HepG2 (cell line): ENCODE data around the gene CARHSP1. TPM values are rescaled to one million over a fixed set of nuclear protein-coding genes. Genes with fewer than 3 reads are reported as not detected.

ENCODE experiments used
- ARID3A ChIP-seq: IDR thresholded peaks from 2 replicates; pipeline ENCODE4 v1.6.1; 2012; ENCODE audit warnings: low read depth, low read length, improper control_type of control experiment
- BORCS8-MEF2B ChIP-seq: sonication (generic); formaldehyde crosslinking; IDR thresholded peaks from 2 replicates; pipeline ENCODE4 v1.8.0; 2022; ENCODE audit warnings: mild to moderate bottlenecking, missing genetic modification reagents
- DMAP1 ChIP-seq: IDR thresholded peaks from 2 replicates; pipeline ENCODE4 v1.6.1; 2016
- GTF2F1 ChIP-seq: fragments of 150-350 bp; IDR thresholded peaks from 2 replicates; pipeline ENCODE4 v1.6.1; 2014; ENCODE audit warnings: low read length
- HNF1B ChIP-seq: sonication (generic); formaldehyde crosslinking; IDR thresholded peaks from 2 replicates; pipeline ENCODE4 v1.5.1; 2020; ENCODE audit warnings: mild to moderate bottlenecking, moderate library complexity, missing genetic modification reagents
- HNF4A ChIP-seq: sonication (generic); formaldehyde crosslinking; IDR thresholded peaks from 2 replicates; pipeline ENCODE4 v1.4.0; 2020; ENCODE audit warnings: missing genetic modification reagents
- HNRNPH1 ChIP-seq: fragments of 200-400 bp; formaldehyde crosslinking; optimal IDR thresholded peaks from 2 replicates; pipeline ENCODE3; 2017; ENCODE audit warnings: mild to moderate bottlenecking, low read depth, low read length
- MAZ ChIP-seq, 2 experiments: sonication (generic) in 1 of 2; formaldehyde crosslinking in 1 of 2; IDR thresholded peaks; 2 replicates each; pipeline versions ENCODE4 v1.5.0 to v1.6.1; 2012 to 2020; ENCODE audit warnings: low read depth in 2 of 2, mild to moderate bottlenecking in 2 of 2, borderline replicate concordance in 1 of 2, improper control_type of control experiment in 1 of 2, low read length in 1 of 2, missing genetic modification reagents in 1 of 2, moderate library complexity in 1 of 2
- NCOR1 ChIP-seq: fragments of 200-600 bp; sonication (generic); IDR thresholded peaks from 2 replicates; pipeline ENCODE4 v1.7.0; 2017; ENCODE audit warnings: antibody characterized with exemption, low read length, borderline replicate concordance
- ZBTB38 ChIP-seq: sonication (generic); formaldehyde crosslinking; IDR thresholded peaks from 2 replicates; pipeline ENCODE4 v1.5.1; 2020; ENCODE audit warnings: mild to moderate bottlenecking, missing genetic modification reagents
- ZFP36L1 ChIP-seq: sonication (generic); formaldehyde crosslinking; IDR thresholded peaks from 2 replicates; pipeline ENCODE4 v1.8.0; 2022; ENCODE audit warnings: mild to moderate bottlenecking, missing genetic modification reagents, moderate library complexity
- ZNF431 ChIP-seq: sonication (generic); formaldehyde crosslinking; IDR thresholded peaks from 2 replicates; pipeline ENCODE4 v1.9.0; 2022; ENCODE audit warnings: missing genetic modification reagents, low read depth, mild to moderate bottlenecking, borderline replicate concordance
- ZNF558 ChIP-seq: sonication (generic); formaldehyde crosslinking; IDR thresholded peaks from 2 replicates; pipeline ENCODE4 v1.9.0; 2022; ENCODE audit warnings: mild to moderate bottlenecking, missing genetic modification reagents, borderline replicate concordance
- ZNF607 ChIP-seq: sonication (generic); formaldehyde crosslinking; IDR thresholded peaks from 2 replicates; pipeline ENCODE4 v1.5.1; 2020; ENCODE audit warnings: missing genetic modification reagents, mild to moderate bottlenecking, borderline replicate concordance
- ZNF629 ChIP-seq: sonication (generic); formaldehyde crosslinking; conservative IDR thresholded peaks from 2 replicates; pipeline ENCODE4 v1.5.0; 2020; ENCODE audit warnings: missing genetic modification reagents
- ZNF652 ChIP-seq: IDR thresholded peaks from 2 replicates; pipeline ENCODE4 v1.6.1; 2016; ENCODE audit warnings: low read depth, borderline replicate concordance
- ZNF891 ChIP-seq: sonication (generic); formaldehyde crosslinking; IDR thresholded peaks from 2 replicates; pipeline ENCODE4 v1.5.0; 2020; ENCODE audit warnings: mild to moderate bottlenecking, missing genetic modification reagents
- polyA plus RNA-seq, 8 experiments: library from polyadenylated mRNA; depleted of rRNA in 3 of 8; stranded (reverse) in 7 of 8; unstranded in 1 of 8; fragments of >200 nt; fragmentation: Illumina TruSeq in 4 of 8; extraction: Trizol in 4 of 8; gene quantifications; 2 replicates each; pipeline versions ENCODE4 v1.2.1 to v1.2.3, GENCODE V29; 2011 to 2016; ENCODE audit warnings: low read depth in 4 of 8, missing spikeins in 1 of 8, mixed read lengths in 1 of 8; ENCODE audit not compliant: insufficient read depth in 1 of 8
- total RNA-seq, 5 experiments: library from RNA; depleted of rRNA; stranded (reverse); fragments of >200 nt; fragmentation: Illumina TruSeq; extraction: Trizol; gene quantifications; 2 replicates each; pipeline ENCODE4 v1.2.3, GENCODE V29; 2016; ENCODE audit warnings: low read depth in 1 of 5
- TF ChIP-seq, protein P1 (sequence below): sonication (generic); formaldehyde crosslinking; IDR thresholded peaks from 2 replicates; pipeline ENCODE4 v1.5.0; 2020; ENCODE audit warnings: mild to moderate bottlenecking, missing genetic modification reagents
- TF ChIP-seq, protein P2 (sequence below): sonication (generic); formaldehyde crosslinking; IDR thresholded peaks from 2 replicates; pipeline ENCODE4 v1.5.0; 2020; ENCODE audit warnings: missing genetic modification reagents, mild to moderate bottlenecking, borderline replicate concordance
- TF ChIP-seq, protein P3 (sequence below), 2 experiments: IDR thresholded peaks; 2 replicates each; pipeline ENCODE4 v1.6.1; 2011 to 2012; ENCODE audit warnings: low read length in 2 of 2, borderline replicate concordance in 1 of 2, low read depth in 1 of 2, mild to moderate bottlenecking in 1 of 2, moderate library complexity in 1 of 2

The CARHSP1 gene
- total and polyA plus RNA-seq, 2 of the 13 experiments (the other 11 are each of a cell fraction or from before 2014, with no cell fraction given) = 173 to 345 TPM

DNA sequence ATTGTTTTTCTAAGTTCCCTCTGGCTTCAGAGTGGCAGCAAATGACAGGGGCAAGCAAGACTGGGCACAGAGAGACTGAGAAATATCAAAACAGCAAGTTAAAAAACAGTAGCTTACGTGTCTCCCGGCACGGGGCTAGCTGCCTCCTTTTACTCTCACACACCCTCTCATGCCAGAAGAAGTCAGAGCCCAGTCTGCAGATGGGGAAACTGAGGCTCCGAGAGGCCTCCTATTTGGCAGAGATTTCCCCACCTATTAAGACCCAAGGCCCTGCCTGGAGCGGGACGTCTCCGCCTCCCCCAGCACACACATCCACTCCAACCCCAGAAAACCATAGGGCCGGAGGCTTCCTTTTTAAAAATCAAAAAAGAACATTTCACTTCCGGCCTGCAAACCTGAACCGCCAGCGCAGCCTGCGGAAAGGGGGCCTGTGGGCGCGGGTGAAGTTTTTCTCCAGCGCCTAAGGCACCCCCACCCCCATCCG, 832 bp downstream of the CARHSP1 start (continued):
- TF ChIP-seq ARID3A (no peak), ZNF607 (CRISPR knock-in tag) (0 out of 2 replicates have a peak, but pooled peaks have one; percentile 21), MAZ (IDR thresholded peaks at IDR 0.05; ENCODE audit: borderline replicate concordance, low read depth, low read length) (no peak), MAZ (CRISPR knock-in tag; IDR thresholded peaks at IDR 0.05; ENCODE audit: low read depth) (no peak), HNF1B (CRISPR knock-in tag) (no peak; the same call in 1 of the 2 replicates), GTF2F1 (no peak), HNF4A (CRISPR knock-in tag) (no peak), BORCS8-MEF2B (CRISPR knock-in tag) (no peak), ZNF629 (CRISPR knock-in tag) (peak; percentile 86), ZNF431 (0 out of 2 replicates have a peak, but pooled peaks have one; percentile 4), ZNF891 (CRISPR knock-in tag) (no peak), ZNF652 (0 out of 2 replicates have a peak, but pooled peaks have one; percentile 8), ZBTB38 (CRISPR knock-in tag) (peak; percentile 0; the same call in 1 of the 2 replicates), NCOR1 (no peak), ZFP36L1 (no peak), HNRNPH1 (peak; percentile 12), ZNF558 (peak; percentile 23; the same call in 1 of the 2 replicates), DMAP1 (CRISPR knock-in tag) (0 out of 2 replicates have a peak, but pooled peaks have one; percentile 13)
- TF ChIP-seq, protein P1, sequence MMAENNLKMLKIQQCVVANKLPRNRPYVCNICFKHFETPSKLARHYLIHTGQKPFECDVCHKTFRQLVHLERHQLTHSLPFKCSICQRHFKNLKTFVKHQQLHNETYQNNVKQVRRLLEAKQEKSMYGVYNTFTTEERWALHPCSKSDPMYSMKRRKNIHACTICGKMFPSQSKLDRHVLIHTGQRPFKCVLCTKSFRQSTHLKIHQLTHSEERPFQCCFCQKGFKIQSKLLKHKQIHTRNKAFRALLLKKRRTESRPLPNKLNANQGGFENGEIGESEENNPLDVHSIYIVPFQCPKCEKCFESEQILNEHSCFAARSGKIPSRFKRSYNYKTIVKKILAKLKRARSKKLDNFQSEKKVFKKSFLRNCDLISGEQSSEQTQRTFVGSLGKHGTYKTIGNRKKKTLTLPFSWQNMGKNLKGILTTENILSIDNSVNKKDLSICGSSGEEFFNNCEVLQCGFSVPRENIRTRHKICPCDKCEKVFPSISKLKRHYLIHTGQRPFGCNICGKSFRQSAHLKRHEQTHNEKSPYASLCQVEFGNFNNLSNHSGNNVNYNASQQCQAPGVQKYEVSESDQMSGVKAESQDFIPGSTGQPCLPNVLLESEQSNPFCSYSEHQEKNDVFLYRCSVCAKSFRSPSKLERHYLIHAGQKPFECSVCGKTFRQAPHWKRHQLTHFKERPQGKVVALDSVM (CRISPR knock-in tag) = no peak; the same call in 1 of the 2 replicates
- TF ChIP-seq, protein P2, sequence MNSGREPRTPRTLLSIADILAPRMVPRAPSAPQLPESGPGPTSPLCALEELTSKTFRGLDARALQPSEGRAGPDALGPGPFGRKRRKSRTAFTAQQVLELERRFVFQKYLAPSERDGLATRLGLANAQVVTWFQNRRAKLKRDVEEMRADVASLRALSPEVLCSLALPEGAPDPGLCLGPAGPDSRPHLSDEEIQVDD (CRISPR knock-in tag) = no peak
- TF ChIP-seq, protein P3, sequence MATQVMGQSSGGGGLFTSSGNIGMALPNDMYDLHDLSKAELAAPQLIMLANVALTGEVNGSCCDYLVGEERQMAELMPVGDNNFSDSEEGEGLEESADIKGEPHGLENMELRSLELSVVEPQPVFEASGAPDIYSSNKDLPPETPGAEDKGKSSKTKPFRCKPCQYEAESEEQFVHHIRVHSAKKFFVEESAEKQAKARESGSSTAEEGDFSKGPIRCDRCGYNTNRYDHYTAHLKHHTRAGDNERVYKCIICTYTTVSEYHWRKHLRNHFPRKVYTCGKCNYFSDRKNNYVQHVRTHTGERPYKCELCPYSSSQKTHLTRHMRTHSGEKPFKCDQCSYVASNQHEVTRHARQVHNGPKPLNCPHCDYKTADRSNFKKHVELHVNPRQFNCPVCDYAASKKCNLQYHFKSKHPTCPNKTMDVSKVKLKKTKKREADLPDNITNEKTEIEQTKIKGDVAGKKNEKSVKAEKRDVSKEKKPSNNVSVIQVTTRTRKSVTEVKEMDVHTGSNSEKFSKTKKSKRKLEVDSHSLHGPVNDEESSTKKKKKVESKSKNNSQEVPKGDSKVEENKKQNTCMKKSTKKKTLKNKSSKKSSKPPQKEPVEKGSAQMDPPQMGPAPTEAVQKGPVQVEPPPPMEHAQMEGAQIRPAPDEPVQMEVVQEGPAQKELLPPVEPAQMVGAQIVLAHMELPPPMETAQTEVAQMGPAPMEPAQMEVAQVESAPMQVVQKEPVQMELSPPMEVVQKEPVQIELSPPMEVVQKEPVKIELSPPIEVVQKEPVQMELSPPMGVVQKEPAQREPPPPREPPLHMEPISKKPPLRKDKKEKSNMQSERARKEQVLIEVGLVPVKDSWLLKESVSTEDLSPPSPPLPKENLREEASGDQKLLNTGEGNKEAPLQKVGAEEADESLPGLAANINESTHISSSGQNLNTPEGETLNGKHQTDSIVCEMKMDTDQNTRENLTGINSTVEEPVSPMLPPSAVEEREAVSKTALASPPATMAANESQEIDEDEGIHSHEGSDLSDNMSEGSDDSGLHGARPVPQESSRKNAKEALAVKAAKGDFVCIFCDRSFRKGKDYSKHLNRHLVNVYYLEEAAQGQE (IDR thresholded peaks at IDR 0.05; ENCODE audit: borderline replicate concordance in 1 of 2, low read depth in 1 of 2, low read length in 2 of 2) = no peak
